Uterus (tissue), 4 donors: ENCODE data around the gene SNU13. TPM values are rescaled to one million over a fixed set of nuclear protein-coding genes. Genes with fewer than 3 reads are reported as not detected.

Experiments
- DNase-seq, 2 donors: peaks; one replicate each; pipeline ENCODE4 v3.0.0-alpha.2; 2019 to 2020
- H3K27ac ChIP-seq, 2 donors: fragments of 200-600 bp; sonication (generic); 1 replicate in 1 of 2; 2 replicates in 1 of 2; pipeline ENCODE4 v1.5.1; 2016 to 2018
- H3K27me3 ChIP-seq, 2 donors: fragments of 200-600 bp; sonication (generic); one replicate each; pipeline ENCODE4 v1.5.1; 2018 to 2019; ENCODE audit warnings: control low read depth in 1 of 2
- H3K36me3 ChIP-seq, 2 donors: fragments of 200-600 bp; sonication (generic); one replicate each; pipeline ENCODE4 v1.5.1; 2019; ENCODE audit warnings: control low read depth in 1 of 2
- H3K4me1 ChIP-seq, 2 donors: fragments of 200-600 bp; sonication (generic); one replicate each; pipeline ENCODE4 v1.5.1; 2018 to 2019; ENCODE audit warnings: control low read depth in 1 of 2
- H3K4me3 ChIP-seq, 2 donors: fragments of 200-600 bp; sonication (generic); 1 replicate in 1 of 2; 2 replicates in 1 of 2; pipeline ENCODE4 v1.5.1; 2018 to 2019; ENCODE audit warnings: mild to moderate bottlenecking in 1 of 2
- H3K9me3 ChIP-seq, 2 donors: fragments of 200-600 bp; sonication (generic); one replicate each; pipeline ENCODE4 v1.5.1; 2019; ENCODE audit warnings: control low read depth in 1 of 2
- POLR2A ChIP-seq, 2 donors: fragments of 450-650 bp; IDR thresholded peaks; one replicate each; pipeline ENCODE4 v1.6.1; 2016; ENCODE audit warnings: antibody characterized with exemption in 2 of 2, mild to moderate bottlenecking in 1 of 2, moderate library complexity in 1 of 2
- intact Hi-C: fragments of 100-400 bp; cut with DNase I; formaldehyde crosslinking; loops from one replicate; pipeline ENCODE4 v1.15.1; 2023; ENCODE audit warnings: low total_unique reads
- total RNA-seq, 4 donors: library from RNA; depleted of rRNA in 3 of 4; stranded (reverse); fragments of >200 nt in 3 of 4; gene quantifications; one replicate each; pipeline versions ENCODE4 v1.1.0 to v1.2.4, GENCODE V29; 2014 to 2023
- TF ChIP-seq, protein P1 (sequence below), 4 experiments: fragments of 200-600 bp in 2 of 4; fragments of 450-650 bp in 2 of 4; sonication (generic) in 2 of 4; IDR thresholded peaks; one replicate each; pipeline ENCODE4 v1.5.1; 2016 to 2019; ENCODE audit warnings: antibody characterized with exemption in 4 of 4, mild to moderate bottlenecking in 2 of 4, moderate library complexity in 1 of 4
- donor health status: DM: yes; HTN: yes; CAD: no.

The SNU13 gene
- total RNA-seq, 4 donors from 2014 or later, result 62.1 to 136 (median 96.2) TPM

DNA sequence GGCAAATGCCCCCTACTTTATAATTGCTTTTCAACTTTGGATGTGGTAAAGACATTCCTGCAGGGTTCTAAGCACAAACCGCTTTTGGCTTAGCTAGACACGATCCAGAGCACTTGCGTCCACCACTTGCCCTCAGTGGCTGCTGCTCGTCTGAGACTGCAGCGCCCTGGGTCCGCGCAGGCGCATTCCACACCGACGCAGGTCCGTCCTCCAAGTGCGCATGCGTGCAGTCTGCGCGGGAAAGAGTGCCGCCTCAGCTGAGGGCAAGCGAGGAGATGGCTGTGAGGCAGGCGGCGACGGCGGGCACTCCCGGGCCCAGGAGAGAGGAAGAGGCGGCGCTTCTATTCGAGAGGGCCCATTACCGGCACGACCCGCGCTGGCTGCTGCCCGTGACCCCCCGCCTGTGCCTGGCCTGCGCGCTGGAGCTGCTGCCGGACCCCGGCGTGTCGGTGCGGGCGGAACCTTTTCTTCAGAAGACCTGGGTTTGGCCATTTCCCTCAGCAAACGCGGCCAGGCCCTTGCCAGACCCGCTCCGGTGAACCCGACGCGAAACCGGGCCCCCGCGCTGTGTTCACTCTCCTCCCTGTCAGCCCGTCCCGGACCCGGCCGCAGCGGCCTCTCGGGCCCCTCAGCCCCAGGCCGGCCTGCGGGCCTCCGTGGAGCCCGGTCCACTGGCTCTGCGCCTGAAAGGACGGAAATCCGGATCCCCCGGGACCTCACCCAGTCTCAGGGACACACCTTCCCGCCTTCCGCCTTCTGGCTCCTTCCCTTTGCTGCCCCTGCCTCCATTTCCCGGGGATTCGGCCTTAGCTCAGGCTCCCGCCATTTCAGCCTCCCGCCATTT is 10.8 kb upstream of the SNU13 start, which contains the start of gene MEI1:
Gene MEI1 (plus strand): TSS at position 240 of the 844 bp plus-strand sequence. CDS start 36 bp downstream, at position 276.
- TF ChIP-seq POLR2A (IDR thresholded peaks at IDR 0.05), result no peak
- TF ChIP-seq, protein P1, sequence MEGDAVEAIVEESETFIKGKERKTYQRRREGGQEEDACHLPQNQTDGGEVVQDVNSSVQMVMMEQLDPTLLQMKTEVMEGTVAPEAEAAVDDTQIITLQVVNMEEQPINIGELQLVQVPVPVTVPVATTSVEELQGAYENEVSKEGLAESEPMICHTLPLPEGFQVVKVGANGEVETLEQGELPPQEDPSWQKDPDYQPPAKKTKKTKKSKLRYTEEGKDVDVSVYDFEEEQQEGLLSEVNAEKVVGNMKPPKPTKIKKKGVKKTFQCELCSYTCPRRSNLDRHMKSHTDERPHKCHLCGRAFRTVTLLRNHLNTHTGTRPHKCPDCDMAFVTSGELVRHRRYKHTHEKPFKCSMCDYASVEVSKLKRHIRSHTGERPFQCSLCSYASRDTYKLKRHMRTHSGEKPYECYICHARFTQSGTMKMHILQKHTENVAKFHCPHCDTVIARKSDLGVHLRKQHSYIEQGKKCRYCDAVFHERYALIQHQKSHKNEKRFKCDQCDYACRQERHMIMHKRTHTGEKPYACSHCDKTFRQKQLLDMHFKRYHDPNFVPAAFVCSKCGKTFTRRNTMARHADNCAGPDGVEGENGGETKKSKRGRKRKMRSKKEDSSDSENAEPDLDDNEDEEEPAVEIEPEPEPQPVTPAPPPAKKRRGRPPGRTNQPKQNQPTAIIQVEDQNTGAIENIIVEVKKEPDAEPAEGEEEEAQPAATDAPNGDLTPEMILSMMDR (IDR thresholded peaks at IDR 0.05), result peak in 1 of 4 experiments; percentile 2
- DNase-seq, result peak; percentile 81 to 86
- Histone ChIP-seq H3K9me3 (no peaks in the 10 kb centered on the region), H3K4me1 (peaks cover 0 to 7% of the 10 kb centered on the region in 2 donors), H3K36me3 (no peaks in the 10 kb centered on the region), H3K4me3 (no peak within 1 kb of the TSS), H3K27ac (no peak within 1 kb of the TSS), H3K27me3 (no peaks in the 10 kb centered on the region)
- intact Hi-C loops, result loop anchor here (5.0 kb wide), 1 partner anchor 243 kb away; no protein-coding TSS in a partner anchor

DNA sequence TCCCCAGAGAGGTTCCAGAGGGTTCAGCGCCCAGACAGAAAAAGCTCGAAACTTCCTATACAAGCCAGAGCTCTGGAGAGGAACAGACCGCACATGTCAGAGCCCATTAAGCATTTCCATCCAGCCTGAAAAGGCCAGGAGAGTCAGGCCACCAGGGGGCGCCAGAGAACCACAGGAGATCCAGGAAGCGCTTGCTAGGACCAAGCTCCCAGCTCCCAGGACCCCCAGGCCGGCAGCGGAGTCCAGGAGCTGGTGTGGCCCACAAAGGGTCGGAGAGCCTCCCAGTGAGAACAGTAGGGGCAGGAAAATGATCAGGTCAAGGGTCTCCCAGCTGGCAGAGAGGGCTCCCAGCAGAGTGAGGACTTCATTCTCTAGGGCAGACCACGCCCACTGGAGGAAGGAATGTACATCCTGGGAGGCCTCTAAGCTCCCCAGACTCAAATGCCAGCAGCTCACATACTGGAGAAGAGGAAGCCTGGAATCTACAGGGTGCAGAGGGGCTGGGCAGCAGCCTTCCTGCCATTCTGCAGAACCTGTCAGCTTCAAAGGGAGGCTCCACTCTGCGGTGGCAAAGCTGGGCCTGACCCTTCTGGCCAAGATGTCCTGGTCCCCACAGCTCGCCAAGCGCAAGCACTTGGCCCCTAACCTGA is 8.6 kb upstream of the SNU13 start:
- Histone ChIP-seq H3K9me3 (no peaks in the 10 kb centered on the region), H3K27ac (peak overlapping the region; percentile 10 to 30), H3K4me1 (peaks cover 0 to 7% of the 10 kb centered on the region in 2 donors), H3K36me3 (no peaks in the 10 kb centered on the region), H3K27me3 (no peaks in the 10 kb centered on the region), H3K4me3 (peak overlapping the region in 1 of 2 donors; percentile 12)
- TF ChIP-seq POLR2A (IDR thresholded peaks at IDR 0.05), result no peak
- TF ChIP-seq, protein P1 (IDR thresholded peaks at IDR 0.05), result peak; percentile 90 to 98 (median 96)
- intact Hi-C loops, result loop anchor here (5.0 kb wide), 1 partner anchor 245 kb away; no protein-coding TSS in a partner anchor
- DNase-seq, result peak; percentile 90 to 92

DNA sequence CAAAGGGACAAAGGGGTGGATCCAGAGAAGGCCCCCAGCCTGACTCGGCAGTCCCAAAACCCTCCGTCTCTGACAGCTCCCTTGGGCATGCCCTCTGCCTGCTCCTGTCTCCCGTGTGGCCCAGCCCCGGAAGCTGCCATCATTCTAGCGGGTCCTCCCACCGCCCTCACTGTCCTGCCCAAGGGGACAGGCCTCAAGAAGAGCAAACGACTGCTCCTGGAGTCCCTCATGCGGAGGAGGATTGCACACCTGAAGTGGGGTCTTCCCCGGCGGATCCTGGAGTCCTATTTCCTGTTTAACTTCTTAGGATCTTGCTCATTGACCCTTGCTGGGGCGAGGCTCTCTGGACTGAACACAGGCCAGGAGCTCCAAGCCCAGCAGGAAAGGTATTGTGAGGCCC is 8.0 kb upstream of the SNU13 start:
- TF ChIP-seq POLR2A (IDR thresholded peaks at IDR 0.05), result no peak
- TF ChIP-seq, protein P1 (IDR thresholded peaks at IDR 0.05), result no peak
- no peaks in the 10 kb centered on the region for H3K27me3 ChIP-seq
- peaks cover 0 to 7% of the 10 kb centered on the region in 2 donors for H3K4me1 ChIP-seq
- H3K36me3 ChIP-seq, result no peaks in the 10 kb centered on the region
- H3K27ac ChIP-seq, result no peak overlapping the region
- no peaks in the 10 kb centered on the region for H3K9me3 ChIP-seq
- H3K4me3 ChIP-seq, result no peak overlapping the region
- intact Hi-C loops, result loop anchor here (5.0 kb wide), 1 partner anchor 246 kb away; no protein-coding TSS in a partner anchor
- DNase-seq, result no peak

DNA sequence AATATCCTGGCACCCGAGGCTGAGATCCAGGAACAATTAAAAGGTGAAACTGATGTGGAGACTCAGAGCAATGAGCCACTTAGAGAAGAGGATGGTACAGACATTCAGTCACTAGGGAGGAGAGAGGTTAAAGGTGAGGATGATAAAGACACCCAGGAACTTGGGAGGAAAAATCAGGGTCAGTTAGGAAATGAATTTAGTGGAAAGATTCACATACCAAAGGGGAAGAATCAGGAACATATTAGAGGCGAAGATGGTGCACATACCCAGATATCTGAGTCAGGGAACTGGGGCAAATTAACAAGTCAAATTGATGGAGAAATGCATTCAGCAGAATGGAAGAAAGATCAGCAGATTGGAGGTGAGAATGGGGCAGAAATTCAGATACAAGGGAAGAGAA is 6.5 kb upstream of the SNU13 start:
- H3K4me1 ChIP-seq, result peaks cover 0 to 7% of the 10 kb centered on the region in 2 donors
- H3K9me3 ChIP-seq, result no peaks in the 10 kb centered on the region
- H3K27ac ChIP-seq, result no peak overlapping the region
- DNase-seq, result no peak
- intact Hi-C loops, result loop anchor here (5.0 kb wide), 1 partner anchor 247 kb away; no protein-coding TSS in a partner anchor
- H3K27me3 ChIP-seq, result no peaks in the 10 kb centered on the region
- no peak overlapping the region for H3K4me3 ChIP-seq
- no peaks in the 10 kb centered on the region for H3K36me3 ChIP-seq
- TF ChIP-seq, protein P1 (IDR thresholded peaks at IDR 0.05), result no peak
- no peak for TF ChIP-seq POLR2A (IDR thresholded peaks at IDR 0.05)
